GM12878 (cell line): ENCODE results near the gene MSI2. TPM values are rescaled to one million over a fixed set of nuclear protein-coding genes. Genes with fewer than 3 reads are reported as not detected.

ENCODE experiments used
- ASH2L ChIP-seq: fragments of 300-600, 200-600 bp; sonication (generic); IDR thresholded peaks from 2 replicates; pipeline ENCODE4 v1.6.1; 2017; ENCODE audit warnings: low read depth, mild to moderate bottlenecking, borderline replicate concordance
- CBFB ChIP-seq: IDR thresholded peaks from 2 replicates; pipeline ENCODE4 v1.6.1; 2016; ENCODE audit warnings: antibody characterized with exemption, low read depth
- ETV6 ChIP-seq, 2 experiments: fragments of 450-650 bp in 1 of 2; IDR thresholded peaks in 1 of 2; conservative IDR thresholded peaks in 1 of 2; 2 replicates each; pipeline ENCODE4 v1.6.1; 2014; ENCODE audit warnings: antibody characterized with exemption in 1 of 2, borderline replicate concordance in 1 of 2, low read depth in 1 of 2, mild to moderate bottlenecking in 1 of 2, moderate library complexity in 1 of 2
- FOS ChIP-seq: IDR thresholded peaks from 3 replicates; pipeline ENCODE4 v1.6.1; 2011; ENCODE audit warnings: borderline replicate concordance; ENCODE audit not compliant: insufficient read length; ENCODE audit errors: extremely low read depth
- FOXM1 ChIP-seq: IDR thresholded peaks from 2 replicates; pipeline ENCODE4 v1.6.1; 2012; ENCODE audit warnings: low read depth, mild to moderate bottlenecking, inconsistent platforms, low read length, moderate library complexity
- HDAC6 ChIP-seq: fragments of 200-600 bp; sonication (generic); IDR thresholded peaks from one replicate; pipeline ENCODE4 v1.8.0; 2017; ENCODE audit warnings: antibody characterized with exemption; ENCODE audit not compliant: unreplicated experiment
- IKZF1 ChIP-seq: fragments of 450-650 bp; conservative IDR thresholded peaks from 2 replicates; pipeline ENCODE4 v1.6.1; 2017; ENCODE audit warnings: antibody characterized with exemption, mild to moderate bottlenecking
- MTA2 ChIP-seq: fragments of 450-650 bp; IDR thresholded peaks from 2 replicates; pipeline ENCODE4 v1.6.1; 2016; ENCODE audit warnings: low read depth, mild to moderate bottlenecking, moderate library complexity
- MYB ChIP-seq: fragments of 150-350 bp; IDR thresholded peaks from 2 replicates; pipeline ENCODE4 v1.6.1; 2014; ENCODE audit warnings: mild to moderate bottlenecking, low read depth, low read length, borderline replicate concordance
- RAD21 ChIP-seq: IDR thresholded peaks from 2 replicates; pipeline ENCODE4 v1.6.1; 2011; ENCODE audit warnings: mild to moderate bottlenecking, low read depth, low read length, moderate library complexity; ENCODE audit not compliant: insufficient read depth
- RCOR1 ChIP-seq: conservative IDR thresholded peaks from 2 replicates; pipeline ENCODE4 v1.6.1; 2012; ENCODE audit warnings: low read depth, low read length, improper control_type of control experiment
- SMC3 ChIP-seq: IDR thresholded peaks from 2 replicates; pipeline ENCODE4 v1.6.1; 2011; ENCODE audit warnings: low read length, improper control_type of control experiment, borderline replicate concordance
- SP1 ChIP-seq: IDR thresholded peaks from one replicate; pipeline ENCODE4 v1.6.1; 2011; ENCODE audit warnings: low read depth, low read length
- SPI1 ChIP-seq: IDR thresholded peaks from 2 replicates; pipeline ENCODE4 v1.6.1; 2011; ENCODE audit warnings: low read depth, mild to moderate bottlenecking, low read length, moderate library complexity, borderline replicate concordance; ENCODE audit not compliant: insufficient read depth
- TCF12 ChIP-seq: IDR thresholded peaks from 2 replicates; pipeline ENCODE4 v1.6.1; 2011; ENCODE audit warnings: low read depth, mild to moderate bottlenecking, low read length
- USF1 ChIP-seq: IDR thresholded peaks from 2 replicates; pipeline ENCODE4 v1.6.1; 2011; ENCODE audit warnings: borderline replicate concordance, low read depth, mild to moderate bottlenecking, moderate library complexity, mixed read lengths, low read length; ENCODE audit not compliant: insufficient read depth; ENCODE audit errors: extremely low read length
- ZBED1 ChIP-seq: IDR thresholded peaks from 2 replicates; pipeline ENCODE4 v1.6.1; 2016; ENCODE audit warnings: borderline replicate concordance
- ZNF592 ChIP-seq: fragments of 450-650 bp; IDR thresholded peaks from 2 replicates; pipeline ENCODE4 v1.6.1; 2017; ENCODE audit warnings: mild to moderate bottlenecking, moderate library complexity
- polyA plus RNA-seq, 11 experiments: library from polyadenylated mRNA; depleted of rRNA in 4 of 11; unstranded in 6 of 11; stranded (reverse) in 5 of 11; fragments of >200 nt; fragmentation: Nextera tagmentation in 4 of 11; fragmentation: Illumina TruSeq in 1 of 11; extraction: Ambion mirVana in 4 of 11; extraction: Trizol in 1 of 11; gene quantifications; 1 replicate in 1 of 11; 2 replicates in 10 of 11; pipeline versions ENCODE4 v1.2.1 to v1.2.3, GENCODE V29; 2011 to 2016; ENCODE audit warnings: inconsistent platforms in 2 of 11, missing spikeins in 2 of 11, low read depth in 1 of 11
- total RNA-seq, 4 experiments: library from RNA; depleted of rRNA in 3 of 4; stranded (reverse); fragments of >200 nt in 3 of 4; fragmentation: Illumina TruSeq in 1 of 4; extraction: Trizol in 1 of 4; gene quantifications; 2 replicates each; pipeline versions ENCODE4 v1.2.1 to v1.2.3, GENCODE V29; 2013 to 2021

The MSI2 gene
- total and polyA plus RNA-seq, 10 of the 15 experiments (the other 5 are each of a cell fraction or from before 2014, with no cell fraction given): 6.1 to 76.1 (median 42.0) TPM

- TF ChIP-seq SP1 (no peak), ZBED1 (no peak), CBFB (no peak), USF1 (no peak), RCOR1 (no peak), FOXM1 (no peak), MTA2 (no peak), ETV6 (conservative IDR thresholded peaks at IDR 0.05 in 1 of 2, IDR thresholded peaks at IDR 0.05 in 1 of 2; ENCODE audit: borderline replicate concordance in 1 of 2, low read depth in 1 of 2) (no peak), SMC3 (peak; percentile 36; the same call in 1 of the 2 replicates), TCF12 (no peak), IKZF1 (peak; percentile 49; the same call in 1 of the 2 replicates), RAD21 (peak; percentile 57), SPI1 (no peak), FOS (no peak), HDAC6 (no peak), MYB (no peak), ZNF592 (no peak), ASH2L (no peak)
Observed at GRCh38 chr17:57597531-57598453, 341.5 kb downstream of the MSI2 start (continued).
